ENCODE results near the gene UBE2L3.
"Not testable (repeated sequence)": the region's sequence is repeated elsewhere in the genome, so short reads cannot be mapped to it uniquely, and the experiment has no call there.

The UBE2L3 gene

GRCh38 chr22:21571679-21572078 is 4.2 kb downstream of the UBE2L3 start:
- DNase-seq (ENCODE audit: low read depth, low spot score) = no peak

- no peak for DNase-seq (ENCODE audit: low read depth, low spot score)
Measured at GRCh38 chr22:21573293-21573734, 5.8 kb downstream of the UBE2L3 start.

GRCh38 chr22:21573750-21574494 is 6.4 kb downstream of the UBE2L3 start:
- DNase-seq (ENCODE audit: low read depth, low spot score) = no peak

GRCh38 chr22:21579474-21579851 is 11.9 kb downstream of the UBE2L3 start:
- DNase-seq (ENCODE audit: low read depth, low spot score) = no peak

- not testable (repeated sequence) for DNase-seq (ENCODE audit: low read depth, low spot score)
Measured at GRCh38 chr22:21580623-21581007, 13.1 kb downstream of the UBE2L3 start.

- not testable (repeated sequence) for DNase-seq (ENCODE audit: low read depth, low spot score)
Measured at GRCh38 chr22:21581009-21581713, 13.6 kb downstream of the UBE2L3 start.

GRCh38 chr22:21582801-21583740 is 15.6 kb downstream of the UBE2L3 start:
- DNase-seq (ENCODE audit: low read depth, low spot score) = no peak

GRCh38 chr22:21585389-21585788 is 17.9 kb downstream of the UBE2L3 start:
- DNase-seq (ENCODE audit: low read depth, low spot score) = no peak

- no peak for DNase-seq (ENCODE audit: low read depth, low spot score)
Measured at GRCh38 chr22:21587803-21588611, 20.5 kb downstream of the UBE2L3 start.

- no peak for DNase-seq (ENCODE audit: low read depth, low spot score)
Measured at GRCh38 chr22:21589396-21589795, 21.9 kb downstream of the UBE2L3 start.

- no peak for DNase-seq (ENCODE audit: low read depth, low spot score)
Measured at GRCh38 chr22:21590809-21591641, 23.5 kb downstream of the UBE2L3 start.

GRCh38 chr22:21591695-21592094 is 24.2 kb downstream of the UBE2L3 start:
- DNase-seq (ENCODE audit: low read depth, low spot score) = no peak

GRCh38 chr22:21592422-21592821 is 24.9 kb downstream of the UBE2L3 start:
- no peak for DNase-seq (ENCODE audit: low read depth, low spot score)

GRCh38 chr22:21593406-21594232 is 26.1 kb downstream of the UBE2L3 start:
- no peak for DNase-seq (ENCODE audit: low read depth, low spot score)

GRCh38 chr22:21594865-21595452 is 27.4 kb downstream of the UBE2L3 start:
- no peak for DNase-seq (ENCODE audit: low read depth, low spot score)

GRCh38 chr22:21596356-21597135 is 29.0 kb downstream of the UBE2L3 start:
- DNase-seq (ENCODE audit: low read depth, low spot score) = not testable (repeated sequence)

- no peak for DNase-seq (ENCODE audit: low read depth, low spot score)
Measured at GRCh38 chr22:21598302-21598701, 30.8 kb downstream of the UBE2L3 start.

Measured in activated naive CD8-positive, alpha-beta T cell treated with anti-CD3 and anti-CD28 coated beads, Interleukin-2, amount 50 U/mL, for 16 hours (primary cell).